Measurements from ENCODE around the gene HOXA1. TPM values are rescaled to one million over a fixed set of nuclear protein-coding genes. Genes with fewer than 3 reads are reported as not detected.

Gene HOXA1
- total RNA-seq, 1 donor from 2014 or later = 0.08 TPM

- DNase-seq (ENCODE audit: low spot score) = no peak
- no peak for ATAC-seq
Measured at GRCh38 chr7:27132214-27132613, 36.4 kb upstream of the HOXA1 start.

- DNase-seq (ENCODE audit: low spot score) (no peak), ATAC-seq (no peak)
Measured at GRCh38 chr7:27131390-27131819, 35.6 kb upstream of the HOXA1 start.

- peak; percentile 70 for DNase-seq (ENCODE audit: low spot score)
- ATAC-seq = peak; percentile 92
Measured at GRCh38 chr7:27130540-27131389, 35.0 kb upstream of the HOXA1 start, which contains the start of gene HOXA4. HOXA4 (minus strand) TSS chr7:27130757; CDS start chr7:27130733, 24 bp downstream.

GRCh38 chr7:27129729-27130539 lies 34.1 kb upstream of the HOXA1 start:
- peak; percentile 33 for ATAC-seq
- peak; percentile 45 for DNase-seq (ENCODE audit: low spot score)

GRCh38 chr7:27128776-27129728 lies 33.3 kb upstream of the HOXA1 start:
- peak; percentile 35 for DNase-seq (ENCODE audit: low spot score)
- ATAC-seq = no peak

- DNase-seq (ENCODE audit: low spot score) (no peak), ATAC-seq (no peak)
Measured at GRCh38 chr7:27128034-27128433, 32.2 kb upstream of the HOXA1 start.

GRCh38 chr7:27126596-27127327 lies 31.0 kb upstream of the HOXA1 start:
- DNase-seq (ENCODE audit: low spot score) = no peak
- no peak for ATAC-seq

- ATAC-seq (no peak), DNase-seq (ENCODE audit: low spot score) (no peak)
Measured at GRCh38 chr7:27125986-27126394, 30.2 kb upstream of the HOXA1 start.

- no peak for ATAC-seq
- peak; percentile 15 for DNase-seq (ENCODE audit: low spot score)
Measured at GRCh38 chr7:27124902-27125689, 29.3 kb upstream of the HOXA1 start.

- ATAC-seq (no peak), DNase-seq (ENCODE audit: low spot score) (peak; percentile 42)
Measured at GRCh38 chr7:27124096-27124901, 28.5 kb upstream of the HOXA1 start.

GRCh38 chr7:27123477-27124053 lies 27.8 kb upstream of the HOXA1 start:
- peak; percentile 40 for DNase-seq (ENCODE audit: low spot score)
- ATAC-seq = no peak

GRCh38 chr7:27123007-27123476 lies 27.2 kb upstream of the HOXA1 start:
- DNase-seq (ENCODE audit: low spot score) (peak; percentile 44), ATAC-seq (no peak)

- ATAC-seq (peak; percentile 76), DNase-seq (ENCODE audit: low spot score) (peak; percentile 76)
Measured at GRCh38 chr7:27122077-27122910, 26.5 kb upstream of the HOXA1 start.

GRCh38 chr7:27121684-27122076 lies 25.9 kb upstream of the HOXA1 start:
- ATAC-seq (no peak), DNase-seq (ENCODE audit: low spot score) (no peak)

GRCh38 chr7:27119412-27119911 lies 23.7 kb upstream of the HOXA1 start:
- ATAC-seq (no peak), DNase-seq (ENCODE audit: low spot score) (peak; percentile 16)

- DNase-seq (ENCODE audit: low spot score) (peak; percentile 22), ATAC-seq (no peak)
Measured at GRCh38 chr7:27118580-27118979, 22.8 kb upstream of the HOXA1 start.

Data from left lobe of liver (tissue), 2 donors.